Measurements from ENCODE around the gene ZNF850. TPM values are rescaled to one million over a fixed set of nuclear protein-coding genes. Genes with fewer than 3 reads are reported as not detected.

Gene ZNF850
- polyA plus RNA-seq, 1 of the 3 experiments (the other 2 are of a cell fraction) = 1.6 TPM

GRCh38 chr19:36685835-36686234 is 86.8 kb downstream of the ZNF850 start:
- H3K4me2 ChIP-seq = peak overlapping the region; percentile 75

More at GRCh38 chr19:36685835-36686234, 86.8 kb downstream of the ZNF850 start:
- 91% methylated on average over 2 of the region's 2 CpGs for WGBS (ENCODE audit: low lambda C conversion rate)
- H3K9me2 ChIP-seq = no peaks in the 10 kb centered on the region; the same call in 1 of the 2 replicates
- POLR2A ChIA-PET = no interaction called here
- H3K27me3 ChIP-seq (ENCODE audit: insufficient read depth) = no peaks in the 10 kb centered on the region
- no peaks in the 10 kb centered on the region; the same call in 1 of the 2 replicates for H3K9me3 ChIP-seq
- no peak for TF ChIP-seq SMC3 (IDR thresholded peaks at IDR 0.05; ENCODE audit: low read depth, low read length)
- no peak for TF ChIP-seq POLR2AphosphoS5 (IDR thresholded peaks at IDR 0.05; ENCODE audit: low read depth, low read length)
- TF ChIP-seq RCOR1 (IDR thresholded peaks at IDR 0.05; ENCODE audit: low read length) = no peak
- TF ChIP-seq TCF12 (IDR thresholded peaks at IDR 0.05) = no peak
- no peak for TF ChIP-seq ELF1 (IDR thresholded peaks at IDR 0.05)
- TF ChIP-seq FOXJ3 (CRISPR knock-in tag; IDR thresholded peaks at IDR 0.05) = no peak
- TF ChIP-seq, protein P1, sequence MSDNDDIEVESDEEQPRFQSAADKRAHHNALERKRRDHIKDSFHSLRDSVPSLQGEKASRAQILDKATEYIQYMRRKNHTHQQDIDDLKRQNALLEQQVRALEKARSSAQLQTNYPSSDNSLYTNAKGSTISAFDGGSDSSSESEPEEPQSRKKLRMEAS (IDR thresholded peaks at IDR 0.05; ENCODE audit: low read depth) = no peak
- no peak for TF ChIP-seq NFIC (IDR thresholded peaks at IDR 0.05; ENCODE audit: borderline replicate concordance)
- no peak for TF ChIP-seq FOSL2 (IDR thresholded peaks at IDR 0.05; ENCODE audit: borderline replicate concordance, low read depth)
- TF ChIP-seq, protein P2, sequence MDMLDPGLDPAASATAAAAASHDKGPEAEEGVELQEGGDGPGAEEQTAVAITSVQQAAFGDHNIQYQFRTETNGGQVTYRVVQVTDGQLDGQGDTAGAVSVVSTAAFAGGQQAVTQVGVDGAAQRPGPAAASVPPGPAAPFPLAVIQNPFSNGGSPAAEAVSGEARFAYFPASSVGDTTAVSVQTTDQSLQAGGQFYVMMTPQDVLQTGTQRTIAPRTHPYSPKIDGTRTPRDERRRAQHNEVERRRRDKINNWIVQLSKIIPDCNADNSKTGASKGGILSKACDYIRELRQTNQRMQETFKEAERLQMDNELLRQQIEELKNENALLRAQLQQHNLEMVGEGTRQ (IDR thresholded peaks at IDR 0.05; ENCODE audit: borderline replicate concordance, low read depth, low read length) = no peak
- TF ChIP-seq YY1 (IDR thresholded peaks at IDR 0.05; ENCODE audit: low read depth) = no peak
- TF ChIP-seq RAD21 (IDR thresholded peaks at IDR 0.05; ENCODE audit: low read length) = no peak
- no peak for TF ChIP-seq REST (IDR thresholded peaks at IDR 0.05; ENCODE audit: low read depth, low read length)
- TF ChIP-seq NRF1 (IDR thresholded peaks at IDR 0.05; ENCODE audit: low read depth, low read length) = no peak
- no peak for TF ChIP-seq EZH2phosphoT487 (IDR thresholded peaks at IDR 0.05; ENCODE audit: borderline replicate concordance, low read depth)
- TF ChIP-seq MXI1 (IDR thresholded peaks at IDR 0.05; ENCODE audit: low read depth, low read length) = no peak
- TF ChIP-seq, protein P3, sequence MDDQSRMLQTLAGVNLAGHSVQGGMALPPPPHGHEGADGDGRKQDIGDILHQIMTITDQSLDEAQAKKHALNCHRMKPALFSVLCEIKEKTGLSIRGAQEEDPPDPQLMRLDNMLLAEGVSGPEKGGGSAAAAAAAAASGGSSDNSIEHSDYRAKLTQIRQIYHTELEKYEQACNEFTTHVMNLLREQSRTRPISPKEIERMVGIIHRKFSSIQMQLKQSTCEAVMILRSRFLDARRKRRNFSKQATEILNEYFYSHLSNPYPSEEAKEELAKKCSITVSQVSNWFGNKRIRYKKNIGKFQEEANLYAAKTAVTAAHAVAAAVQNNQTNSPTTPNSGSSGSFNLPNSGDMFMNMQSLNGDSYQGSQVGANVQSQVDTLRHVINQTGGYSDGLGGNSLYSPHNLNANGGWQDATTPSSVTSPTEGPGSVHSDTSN (IDR thresholded peaks at IDR 0.05) = no peak
- no peak for TF ChIP-seq RFX5 (IDR thresholded peaks at IDR 0.05; ENCODE audit: low read length)
- H2AFZ ChIP-seq (ENCODE audit: low read depth) = no peak overlapping the region
- CTCF ChIA-PET = no interaction called here
- H3K4me3 ChIP-seq (ENCODE audit: low read depth in 2 of 2, low read length in 1 of 2) = peak overlapping the region in 1 of 2 experiments; percentile 90; a peak in 1 of 4 replicates
- H3F3A ChIP-seq (replicated peaks; ENCODE audit: insufficient read depth) = no peaks in the 10 kb centered on the region
- DNase-seq = no peak
- no peak overlapping the region for H3K27ac ChIP-seq (ENCODE audit: low read depth in 2 of 2, low read length in 1 of 2)
- H3K36me3 ChIP-seq (replicated peaks in 1 of 2; ENCODE audit: control insufficient read depth in 1 of 2, insufficient read depth in 2 of 2, low read length in 1 of 2) = peaks cover 15 to 21% of the 10 kb centered on the region in 2 experiments
- H3K4me1 ChIP-seq (ENCODE audit: control insufficient read depth in 1 of 2, insufficient read depth in 2 of 2, low read depth in 1 of 2, low read length in 1 of 2) = peaks cover 0 to 6% of the 10 kb centered on the region in 2 experiments; a peak in 1 of 4 replicates
- H3K9ac ChIP-seq = no peak overlapping the region
- H4K20me1 ChIP-seq (ENCODE audit: insufficient read depth) = no peaks in the 10 kb centered on the region
- peaks cover 44% of the 10 kb centered on the region for H3K79me2 ChIP-seq (ENCODE audit: insufficient read depth)

All from SK-N-SH (cell line).